ENCODE results near the gene TMEM98.
"Not testable (repeated sequence)": the region's sequence is repeated elsewhere in the genome, so short reads cannot be mapped to it uniquely, and the experiment has no call there.

Gene TMEM98

GRCh38 chr17:32987453-32987805, 59.5 kb downstream of the TMEM98 start:
- not testable (repeated sequence) for DNase-seq

- not testable (repeated sequence) for DNase-seq
Measured at GRCh38 chr17:32987868-32988267, 59.9 kb downstream of the TMEM98 start.

- DNase-seq: no peak
Measured at GRCh38 chr17:32988481-32989101, 60.6 kb downstream of the TMEM98 start.

- no peak for DNase-seq
Measured at GRCh38 chr17:32992321-32993033, 64.5 kb downstream of the TMEM98 start.

GRCh38 chr17:32993977-32994376, 66.0 kb downstream of the TMEM98 start:
- no peak for DNase-seq

Data from CD4-positive, alpha-beta T cell treated with Interleukin-12 subunit alpha and Interleukin-12 subunit beta, for 1 hour (primary cell).